Activated T-cell treated with anti-CD3 and anti-CD28 coated beads, Interleukin-2, amount 50 U/mL, for 48 hours (primary cell): ENCODE data around the gene AFDN.

ENCODE experiments used
- DNase-seq, 2 experiments: peaks; one replicate each; pipeline ENCODE4 v3.0.0-alpha.2; 2020

The AFDN gene

GRCh38 chr6:167877994-167878779, 51.5 kb downstream of the AFDN start:
- DNase-seq = no peak

GRCh38 chr6:167879612-167880011, 52.9 kb downstream of the AFDN start:
- DNase-seq = no peak

GRCh38 chr6:167881327-167881726, 54.6 kb downstream of the AFDN start:
- DNase-seq = no peak

- no peak for DNase-seq
These were observed 55.5 kb downstream of the AFDN start for GRCh38 chr6:167882244-167882643.

GRCh38 chr6:167888098-167888497, 61.4 kb downstream of the AFDN start:
- no peak for DNase-seq

GRCh38 chr6:167892835-167893815, 66.4 kb downstream of the AFDN start:
- no peak for DNase-seq

GRCh38 chr6:167894965-167895364, 68.3 kb downstream of the AFDN start:
- no peak for DNase-seq

- no peak for DNase-seq
These were observed 69.9 kb downstream of the AFDN start for GRCh38 chr6:167896648-167897047.

GRCh38 chr6:167898673-167899311, 72.1 kb downstream of the AFDN start:
- DNase-seq = no peak

- DNase-seq = no peak
These were observed 78.1 kb downstream of the AFDN start for GRCh38 chr6:167904791-167905190.

- no peak for DNase-seq
These were observed 80.2 kb downstream of the AFDN start for GRCh38 chr6:167906899-167907298.

- no peak for DNase-seq
These were observed 81.3 kb downstream of the AFDN start for GRCh38 chr6:167907837-167908681.

GRCh38 chr6:167910007-167910406, 83.3 kb downstream of the AFDN start:
- DNase-seq = no peak

GRCh38 chr6:167910652-167911051, 83.9 kb downstream of the AFDN start:
- DNase-seq = no peak

- DNase-seq = no peak
These were observed 85.8 kb downstream of the AFDN start for GRCh38 chr6:167912494-167912893.

- no peak for DNase-seq
These were observed 87.0 kb downstream of the AFDN start for GRCh38 chr6:167913699-167914098.

- no peak for DNase-seq
These were observed 88.4 kb downstream of the AFDN start for GRCh38 chr6:167915139-167915538.

- no peak for DNase-seq
These were observed 90.9 kb downstream of the AFDN start for GRCh38 chr6:167917551-167918154.

- DNase-seq = no peak
These were observed 92.0 kb downstream of the AFDN start for GRCh38 chr6:167918548-167919278.

GRCh38 chr6:167919349-167919748, 92.6 kb downstream of the AFDN start:
- no peak for DNase-seq

GRCh38 chr6:167920165-167920564, 93.5 kb downstream of the AFDN start:
- DNase-seq = no peak
